Stimulated activated CD4-positive, alpha-beta T cell treated with anti-CD3 and anti-CD28 coated beads, Interleukin-15, amount 100 ng/mL, for 1 hour (primary cell): Measurements from ENCODE around the gene IL21.
"Not testable (repeated sequence)": the region's sequence is repeated elsewhere in the genome, so short reads cannot be mapped to it uniquely, and the experiment has no call there.

Experiments
- DNase-seq, 2 donors: peaks; one replicate each; pipeline ENCODE4 v3.0.0-alpha.2; 2020; ENCODE audit warnings: low read depth in 1 of 2, low spot score in 1 of 2

The IL21 gene

DNA sequence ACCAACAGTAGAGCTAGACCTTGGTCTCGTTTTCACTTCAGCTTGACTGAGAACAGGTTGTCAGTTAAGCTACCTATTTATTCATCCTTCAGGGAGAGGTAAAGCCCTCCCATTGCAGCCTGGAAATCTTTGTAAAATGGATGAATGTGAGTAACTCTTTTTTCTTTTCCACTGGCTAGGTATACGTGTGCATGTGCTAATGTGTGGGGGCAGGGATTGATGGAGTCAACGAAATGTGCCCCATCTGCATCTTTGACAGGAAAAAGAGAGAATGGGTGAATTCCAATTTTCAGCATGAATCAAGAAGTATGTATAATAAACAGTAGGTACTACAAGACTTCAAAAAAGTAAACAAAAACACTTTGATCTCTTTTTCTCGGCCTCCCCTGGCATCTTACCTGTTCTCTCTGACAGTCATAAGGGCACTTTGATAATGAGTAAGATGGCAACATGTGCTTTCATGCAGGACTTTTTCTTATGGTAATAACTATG, at the start of gene IL21:
Gene IL21, minus strand, starts transcription at position 51 of the 492 bp plus-strand sequence. CDS start 55 bp downstream, outside the sequence.
- DNase-seq = no peak

- DNase-seq = no peak
These were observed 49.3 kb upstream of the IL21 start for GRCh38 chr4:122669911-122670738.

- DNase-seq = no peak
These were observed 47.4 kb upstream of the IL21 start for GRCh38 chr4:122668241-122668640.

DNA sequence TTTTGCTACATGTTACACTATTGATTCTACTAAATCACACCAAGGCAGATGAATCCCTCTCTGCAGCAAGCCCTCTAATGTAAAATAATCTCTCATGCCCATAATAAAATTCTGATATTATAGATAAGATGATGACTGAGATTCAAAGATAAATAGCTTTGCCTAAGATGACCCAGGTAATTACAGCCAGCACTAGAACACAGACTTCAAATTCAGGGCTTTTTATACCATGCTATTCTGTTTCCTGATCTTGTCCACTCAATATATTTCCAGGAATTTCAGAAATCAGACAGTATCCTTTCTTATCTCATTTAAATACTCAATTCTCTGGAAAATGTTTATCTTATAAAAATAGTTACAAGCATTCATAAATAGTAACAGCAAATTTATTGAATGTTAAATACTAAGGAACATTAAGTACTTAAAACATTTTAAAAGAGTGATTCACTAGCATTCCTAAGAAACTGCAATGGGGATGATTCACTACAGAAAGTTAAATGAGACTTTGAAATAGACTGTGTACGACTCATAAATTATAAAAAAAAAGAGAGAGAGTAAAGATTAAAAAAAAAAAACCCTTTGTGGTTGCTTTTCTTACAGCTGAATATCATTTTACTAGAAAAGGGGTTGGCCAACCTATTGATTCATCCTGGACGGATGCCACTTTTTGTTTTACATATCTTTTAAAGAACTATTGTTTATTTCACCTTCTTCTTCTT, 45.8 kb upstream of the IL21 start:
- DNase-seq = no peak

DNA sequence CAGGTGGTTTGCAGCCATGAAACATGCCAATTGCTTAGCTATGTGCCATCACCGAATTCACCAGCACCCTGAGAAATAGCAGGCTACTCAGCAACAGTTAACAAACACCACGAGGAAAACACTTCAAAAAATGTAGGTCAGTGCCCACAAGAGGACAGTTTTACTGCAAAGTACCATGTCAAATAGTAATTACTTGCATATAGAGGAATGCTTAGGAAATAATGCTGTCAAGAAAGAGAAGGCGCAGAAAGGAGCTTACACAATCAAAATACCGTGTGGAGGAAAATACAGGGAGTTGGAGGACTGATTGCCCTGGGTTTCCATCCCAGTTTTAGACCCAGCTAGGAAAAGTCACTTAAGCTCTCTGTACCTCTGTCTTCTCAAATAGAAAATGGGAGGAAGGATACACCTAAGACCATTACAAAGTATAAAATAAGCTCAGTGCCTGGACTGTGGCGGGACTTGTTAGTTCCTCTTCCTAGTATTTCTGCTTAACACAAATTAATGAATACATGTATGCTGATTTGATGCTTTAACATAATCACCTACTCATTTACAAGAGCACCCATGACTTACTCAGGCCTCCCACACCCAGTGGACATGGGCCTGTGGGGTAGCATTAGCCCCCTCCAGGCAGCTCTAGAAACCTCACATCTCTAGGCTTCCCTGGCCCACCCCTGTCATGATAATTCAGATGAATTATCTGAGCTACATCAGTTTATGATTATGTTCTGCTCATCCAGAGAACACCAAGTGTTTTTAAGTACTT, 44.5 kb upstream of the IL21 start:
- no peak for DNase-seq

DNA sequence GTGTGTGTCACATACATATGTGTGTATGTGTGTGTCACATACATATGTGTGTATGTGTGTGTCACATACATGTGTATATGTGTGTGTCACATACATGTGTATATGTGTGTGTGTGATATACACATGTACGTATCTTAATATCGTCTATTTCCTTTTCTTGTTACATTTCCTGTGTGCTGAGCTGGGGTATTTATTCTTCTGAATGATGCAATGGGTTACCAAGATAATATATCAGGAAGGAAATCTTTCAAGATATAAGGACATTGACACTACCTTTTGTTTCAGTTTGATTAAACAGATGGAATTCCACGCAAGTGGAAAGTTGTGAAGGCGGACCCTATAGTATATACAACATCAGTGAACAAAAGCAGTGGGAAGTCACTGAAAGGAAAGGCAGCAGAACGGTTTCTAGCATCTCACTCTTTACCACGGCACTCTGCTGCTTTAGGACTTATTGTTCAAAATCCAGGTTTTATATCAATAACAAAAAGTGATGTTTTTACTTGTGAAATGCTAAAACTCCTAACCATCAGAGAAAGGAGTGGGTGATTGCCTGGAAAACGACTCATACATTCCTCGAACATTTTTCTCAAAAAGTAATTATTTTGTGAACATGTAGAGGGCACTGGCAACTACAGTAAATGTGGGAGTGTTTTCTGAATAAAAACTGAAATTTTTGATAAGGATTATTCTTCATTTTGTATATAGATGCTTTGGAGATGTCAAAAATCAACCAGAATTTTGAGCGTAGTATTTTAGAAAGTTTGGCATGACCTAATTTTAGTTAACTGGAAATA, 43.1 kb upstream of the IL21 start:
- DNase-seq = no peak

GRCh38 chr4:122663291-122663690, 42.4 kb upstream of the IL21 start:
- no peak for DNase-seq

DNA sequence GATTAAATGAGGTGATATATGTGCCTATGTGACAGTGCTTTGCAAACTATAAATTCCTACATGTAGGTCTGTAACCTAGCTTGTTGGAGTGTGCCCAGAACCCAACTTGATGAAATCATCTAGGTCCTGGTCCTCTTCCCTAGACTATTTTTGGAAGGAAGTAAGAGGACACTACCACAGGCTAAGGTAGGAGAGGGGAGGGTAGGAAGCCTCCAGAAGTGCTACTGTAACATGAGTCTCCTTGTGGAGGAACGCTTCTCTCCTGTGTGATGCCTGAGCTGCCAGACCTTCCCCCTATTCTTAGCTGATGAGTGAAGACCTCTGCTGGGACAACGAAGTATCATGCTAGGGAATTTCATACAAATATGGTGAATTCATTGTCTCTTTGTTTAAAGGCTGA, 41.8 kb upstream of the IL21 start:
- no peak for DNase-seq

GRCh38 chr4:122661176-122662160, 40.6 kb upstream of the IL21 start:
- no peak for DNase-seq

GRCh38 chr4:122658818-122659295, 38.0 kb upstream of the IL21 start:
- DNase-seq = no peak

DNA sequence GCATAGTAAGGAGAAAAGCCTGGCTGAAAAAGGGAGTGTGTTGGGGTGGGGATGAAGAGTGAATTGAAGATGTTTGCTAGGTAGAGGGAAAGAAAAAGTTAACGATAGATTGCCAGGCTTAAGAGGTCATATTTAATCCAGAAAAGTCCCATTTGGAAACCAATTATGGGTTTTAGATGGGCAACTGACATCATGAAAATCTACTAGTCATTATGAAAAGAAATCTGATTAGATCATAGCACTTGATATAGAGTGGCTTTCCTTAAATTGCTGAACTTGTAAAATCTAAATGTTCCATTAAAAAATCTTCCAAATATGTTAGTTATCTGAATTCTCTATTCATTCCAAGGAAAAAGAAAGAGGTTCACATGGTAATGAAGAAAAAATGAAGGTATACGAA, 37.5 kb upstream of the IL21 start:
- no peak for DNase-seq

GRCh38 chr4:122657553-122657952, 36.7 kb upstream of the IL21 start:
- DNase-seq = no peak

GRCh38 chr4:122656583-122656982, 35.7 kb upstream of the IL21 start:
- not testable (repeated sequence) for DNase-seq

DNA sequence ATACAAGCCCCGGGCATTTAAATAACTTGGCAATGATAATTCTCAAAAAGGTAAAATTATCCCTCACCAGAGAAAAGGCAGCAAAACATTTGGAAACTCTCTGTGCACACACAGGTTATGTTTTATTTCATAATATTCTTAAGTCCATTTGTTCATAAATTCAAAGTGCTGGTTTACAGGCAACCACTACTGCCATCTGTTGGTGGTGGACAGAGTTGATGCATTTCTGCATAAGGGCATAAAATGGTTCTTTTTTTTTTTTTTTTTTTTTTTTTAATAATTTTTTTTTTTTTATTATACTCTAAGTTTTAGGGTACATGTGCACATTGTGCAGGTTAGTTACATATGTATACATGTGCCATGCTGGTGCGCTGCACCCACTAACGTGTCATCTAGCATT, 31.5 kb upstream of the IL21 start:
- DNase-seq = peak in 1 of 2 donors; percentile 9

GRCh38 chr4:122650148-122650547, 29.3 kb upstream of the IL21 start:
- DNase-seq = no peak

- DNase-seq = no peak
These were observed 26.8 kb upstream of the IL21 start for GRCh38 chr4:122647656-122648055.

- no peak for DNase-seq
These were observed 22.4 kb upstream of the IL21 start for GRCh38 chr4:122643257-122643656.

- no peak for DNase-seq
These were observed 18.3 kb upstream of the IL21 start for GRCh38 chr4:122639181-122639580.

DNA sequence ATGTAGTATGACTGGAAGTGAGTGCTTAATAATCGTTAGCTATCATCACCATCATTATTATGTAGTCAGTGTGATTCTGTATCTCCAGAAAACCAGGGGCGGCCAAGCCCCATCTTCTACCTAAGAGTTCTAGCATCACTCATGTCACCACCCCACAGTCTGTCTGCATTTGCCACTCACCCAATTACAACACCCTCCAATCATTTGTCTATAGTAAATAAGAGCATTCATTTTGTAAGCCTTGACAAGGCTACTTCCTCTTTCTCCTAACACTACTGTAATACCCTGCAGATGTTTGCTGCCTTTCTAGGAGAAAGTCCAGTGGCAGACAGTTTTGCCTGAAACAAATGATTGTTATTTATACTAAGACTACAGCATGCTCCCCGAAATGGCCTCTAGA, 15.8 kb upstream of the IL21 start:
- DNase-seq = no peak
